ENCODE results near the gene BNIP2.
"Not testable (repeated sequence)": the region's sequence is repeated elsewhere in the genome, so short reads cannot be mapped to it uniquely, and the experiment has no call there.

BNIP2 gene

DNA sequence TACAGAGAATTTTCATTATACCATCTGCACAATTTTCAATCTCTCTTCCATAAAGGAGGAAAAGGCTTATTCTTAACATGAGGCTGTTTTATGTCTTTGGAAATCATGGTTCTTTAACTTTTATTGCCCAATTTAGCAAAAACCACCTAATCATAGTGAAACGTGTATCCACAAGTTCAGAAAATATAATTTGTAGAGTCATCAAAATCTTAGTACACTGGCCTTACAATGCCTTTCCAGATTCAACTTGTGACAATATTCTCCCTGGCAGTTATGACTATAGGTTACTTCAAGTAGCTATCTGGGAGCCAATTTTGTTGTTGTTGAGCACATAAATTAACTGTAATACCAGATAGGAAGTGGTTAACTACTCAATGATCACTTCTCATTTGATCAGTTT, 10.9 kb downstream of the BNIP2 start:
- no peak overlapping the region for H3K4me3 Mint-ChIP-seq
- peaks cover 58% of the 10 kb centered on the region for H3K36me3 Mint-ChIP-seq (ENCODE audit: low read depth)
- no peak for DNase-seq (ENCODE audit: low spot score)
- H3K27me3 Mint-ChIP-seq (ENCODE audit: low read depth), result no peaks in the 10 kb centered on the region
- H3K27ac Mint-ChIP-seq, result peak overlapping the region; percentile 31
- peaks cover 15% of the 10 kb centered on the region for H3K4me1 Mint-ChIP-seq (ENCODE audit: low read depth)
- no peaks in the 10 kb centered on the region for H3K9me3 Mint-ChIP-seq

GRCh38 chr15:59676565-59676964, 12.6 kb downstream of the BNIP2 start:
- Mint-ChIP-seq H3K27me3 (ENCODE audit: low read depth) (no peaks in the 10 kb centered on the region), H3K27ac (no peak overlapping the region), H3K4me3 (no peak overlapping the region), H3K9me3 (no peaks in the 10 kb centered on the region), H3K4me1 (ENCODE audit: low read depth) (peaks cover 11% of the 10 kb centered on the region), H3K36me3 (ENCODE audit: low read depth) (peaks cover 61% of the 10 kb centered on the region)
- no peak for DNase-seq (ENCODE audit: low spot score)

GRCh38 chr15:59674361-59674877, 14.7 kb downstream of the BNIP2 start:
- Mint-ChIP-seq H3K27ac (no peak overlapping the region), H3K36me3 (ENCODE audit: low read depth) (peaks cover 66% of the 10 kb centered on the region), H3K9me3 (no peaks in the 10 kb centered on the region), H3K27me3 (ENCODE audit: low read depth) (no peaks in the 10 kb centered on the region), H3K4me3 (no peak overlapping the region), H3K4me1 (ENCODE audit: low read depth) (peaks cover 10% of the 10 kb centered on the region)
- no peak for DNase-seq (ENCODE audit: low spot score)

GRCh38 chr15:59668556-59668955, 20.6 kb downstream of the BNIP2 start:
- peaks cover 42% of the 10 kb centered on the region for H3K36me3 Mint-ChIP-seq (ENCODE audit: low read depth)
- no peaks in the 10 kb centered on the region for H3K4me1 Mint-ChIP-seq (ENCODE audit: low read depth)

DNA sequence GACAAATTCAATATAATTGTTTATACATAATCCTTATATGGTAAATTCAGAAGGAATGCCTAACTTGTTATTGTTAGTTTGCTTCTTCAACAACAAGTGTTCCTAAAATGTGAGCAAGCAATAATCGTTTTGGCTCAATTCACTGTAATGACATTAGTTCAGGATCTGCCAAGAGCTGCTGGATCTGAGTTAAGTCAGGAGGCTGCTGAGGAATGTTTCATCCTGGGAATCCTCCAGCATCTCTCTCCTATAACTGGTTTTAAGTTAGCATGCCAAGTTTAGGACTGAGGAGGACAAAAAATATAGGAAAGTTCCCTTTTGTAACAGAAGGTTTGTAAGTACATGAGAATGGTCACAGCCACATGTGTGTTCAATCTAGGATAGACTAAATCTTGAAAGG, 26.9 kb downstream of the BNIP2 start:
- no peak overlapping the region for H3K4me3 Mint-ChIP-seq
- no peak for DNase-seq (ENCODE audit: low spot score)
- H3K9me3 Mint-ChIP-seq, result no peaks in the 10 kb centered on the region
- H3K27me3 Mint-ChIP-seq (ENCODE audit: low read depth), result no peaks in the 10 kb centered on the region
- H3K36me3 Mint-ChIP-seq (ENCODE audit: low read depth), result peaks cover 49% of the 10 kb centered on the region
- H3K4me1 Mint-ChIP-seq (ENCODE audit: low read depth), result peaks cover 3% of the 10 kb centered on the region
- H3K27ac Mint-ChIP-seq, result no peak overlapping the region

More at GRCh38 chr15:59668556-59668955, 20.6 kb downstream of the BNIP2 start:
- no peak for DNase-seq (ENCODE audit: low spot score)
- H3K27ac Mint-ChIP-seq, result no peak overlapping the region
- no peak overlapping the region for H3K4me3 Mint-ChIP-seq
- H3K9me3 Mint-ChIP-seq, result no peaks in the 10 kb centered on the region
- H3K27me3 Mint-ChIP-seq (ENCODE audit: low read depth), result no peaks in the 10 kb centered on the region

- no peaks in the 10 kb centered on the region for H3K27me3 Mint-ChIP-seq (ENCODE audit: low read depth)
- peaks cover 46% of the 10 kb centered on the region for H3K36me3 Mint-ChIP-seq (ENCODE audit: low read depth)
- no peak for DNase-seq (ENCODE audit: low spot score)
- peaks cover 6% of the 10 kb centered on the region for H3K4me1 Mint-ChIP-seq (ENCODE audit: low read depth)
- no peaks in the 10 kb centered on the region for H3K9me3 Mint-ChIP-seq
- no peak overlapping the region for H3K27ac Mint-ChIP-seq
- H3K4me3 Mint-ChIP-seq, result no peak overlapping the region
Measured at GRCh38 chr15:59659366-59659765, 29.8 kb downstream of the BNIP2 start.

DNA sequence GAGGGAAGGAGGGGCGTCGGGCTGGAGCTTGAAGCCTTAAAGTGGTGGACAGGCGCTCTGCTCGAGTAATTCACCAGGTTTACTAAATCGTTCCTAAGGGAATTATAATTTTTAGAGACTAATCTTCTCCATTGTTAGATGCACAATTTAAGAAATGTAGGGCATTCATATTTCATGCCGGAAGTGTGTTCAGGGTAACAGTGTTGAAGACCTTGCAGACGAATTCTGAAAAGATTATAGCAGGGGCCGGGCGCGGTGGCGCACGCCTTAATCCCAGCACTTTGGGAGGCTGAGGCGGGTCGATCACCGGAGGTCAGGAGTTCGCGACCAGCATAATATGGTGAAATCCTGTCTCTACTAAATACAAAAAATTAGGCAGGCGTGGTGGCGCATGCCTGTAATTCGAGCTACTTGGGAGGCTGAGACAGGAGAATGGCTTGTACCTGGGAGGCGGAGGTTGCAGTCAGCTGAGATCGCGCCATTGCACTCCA, 31.4 kb downstream of the BNIP2 start:
- Mint-ChIP-seq H3K36me3 (ENCODE audit: low read depth) (peaks cover 35% of the 10 kb centered on the region), H3K4me1 (ENCODE audit: low read depth) (peaks cover 8% of the 10 kb centered on the region), H3K27ac (peak overlapping the region; percentile 89), H3K9me3 (peaks cover 3% of the 10 kb centered on the region), H3K4me3 (no peak overlapping the region), H3K27me3 (ENCODE audit: low read depth) (no peaks in the 10 kb centered on the region)
- peak; percentile 7 for DNase-seq (ENCODE audit: low spot score)

DNA sequence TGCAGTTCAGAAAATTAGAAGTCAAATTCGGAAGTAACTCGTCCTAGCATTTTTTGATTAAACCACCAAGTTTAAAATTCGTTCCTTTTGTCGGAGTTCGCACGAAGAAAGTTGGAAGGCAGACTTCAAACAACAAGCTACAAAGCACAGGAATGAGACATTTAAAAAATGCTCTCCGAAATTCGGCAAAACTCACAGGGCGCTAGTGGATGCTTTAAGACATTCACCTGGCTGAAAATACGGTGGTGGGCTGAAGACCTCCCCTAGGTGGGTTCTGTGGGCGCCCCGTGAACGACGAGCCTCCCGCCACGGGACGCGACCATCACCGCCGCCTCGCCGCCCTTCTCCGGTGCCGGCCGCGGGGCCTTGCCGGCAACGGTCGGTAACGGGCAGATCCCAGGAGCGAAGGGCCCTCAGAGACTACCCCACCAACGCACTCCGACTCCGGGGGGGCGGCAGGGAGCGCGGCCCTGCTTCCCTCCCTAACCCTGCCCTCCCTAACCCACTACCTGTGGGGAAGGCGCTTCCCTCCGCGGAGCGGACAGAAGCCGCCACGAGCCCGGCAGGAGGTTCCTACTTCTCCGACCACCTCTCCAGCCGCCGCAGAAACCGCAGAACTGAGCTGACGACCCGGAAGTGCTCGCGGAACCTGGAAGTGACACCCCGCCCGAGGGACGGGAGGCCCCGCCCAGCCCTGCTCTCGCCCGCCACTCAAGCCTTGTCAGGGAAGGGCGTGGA, 32.1 kb downstream of the BNIP2 start, which contains the start of gene GTF2A2:
Gene GTF2A2, minus strand, starts transcription at position 619 of the 738 bp plus-strand sequence. CDS start 5,238 bp downstream, outside the sequence.
- H3K4me1 Mint-ChIP-seq (ENCODE audit: low read depth), result peaks cover 8% of the 10 kb centered on the region
- peak; percentile 95 for DNase-seq (ENCODE audit: low spot score)
- H3K27ac Mint-ChIP-seq, result peak within 1 kb of the TSS; percentile 89
- H3K4me3 Mint-ChIP-seq, result no peak within 1 kb of the TSS
- H3K36me3 Mint-ChIP-seq (ENCODE audit: low read depth), result peaks cover 31% of the 10 kb centered on the region
- no peaks in the 10 kb centered on the region for H3K27me3 Mint-ChIP-seq (ENCODE audit: low read depth)
- H3K9me3 Mint-ChIP-seq, result peaks cover 6% of the 10 kb centered on the region

GRCh38 chr15:59654046-59654445, 35.1 kb downstream of the BNIP2 start:
- no peaks in the 10 kb centered on the region for H3K27me3 Mint-ChIP-seq (ENCODE audit: low read depth)
- H3K4me3 Mint-ChIP-seq, result no peak overlapping the region
- peaks cover 16% of the 10 kb centered on the region for H3K4me1 Mint-ChIP-seq (ENCODE audit: low read depth)
- DNase-seq (ENCODE audit: low spot score), result no peak
- H3K27ac Mint-ChIP-seq, result no peak overlapping the region
- H3K36me3 Mint-ChIP-seq (ENCODE audit: low read depth), result peaks cover 27% of the 10 kb centered on the region
- H3K9me3 Mint-ChIP-seq, result peaks cover 6% of the 10 kb centered on the region

- DNase-seq (ENCODE audit: low spot score), result no peak
- Mint-ChIP-seq H3K4me1 (ENCODE audit: low read depth) (peaks cover 13% of the 10 kb centered on the region), H3K27me3 (ENCODE audit: low read depth) (no peaks in the 10 kb centered on the region), H3K9me3 (peaks cover 6% of the 10 kb centered on the region), H3K27ac (no peak overlapping the region), H3K36me3 (ENCODE audit: low read depth) (peaks cover 35% of the 10 kb centered on the region), H3K4me3 (no peak overlapping the region)
Measured at GRCh38 chr15:59649603-59650002, 39.5 kb downstream of the BNIP2 start.

GRCh38 chr15:59647085-59647484, 42.0 kb downstream of the BNIP2 start:
- Mint-ChIP-seq H3K4me1 (ENCODE audit: low read depth) (peaks cover 11% of the 10 kb centered on the region), H3K27ac (no peak overlapping the region), H3K4me3 (no peak overlapping the region), H3K27me3 (ENCODE audit: low read depth) (no peaks in the 10 kb centered on the region), H3K9me3 (no peaks in the 10 kb centered on the region), H3K36me3 (ENCODE audit: low read depth) (peaks cover 40% of the 10 kb centered on the region)
- DNase-seq (ENCODE audit: low spot score), result no peak

DNA sequence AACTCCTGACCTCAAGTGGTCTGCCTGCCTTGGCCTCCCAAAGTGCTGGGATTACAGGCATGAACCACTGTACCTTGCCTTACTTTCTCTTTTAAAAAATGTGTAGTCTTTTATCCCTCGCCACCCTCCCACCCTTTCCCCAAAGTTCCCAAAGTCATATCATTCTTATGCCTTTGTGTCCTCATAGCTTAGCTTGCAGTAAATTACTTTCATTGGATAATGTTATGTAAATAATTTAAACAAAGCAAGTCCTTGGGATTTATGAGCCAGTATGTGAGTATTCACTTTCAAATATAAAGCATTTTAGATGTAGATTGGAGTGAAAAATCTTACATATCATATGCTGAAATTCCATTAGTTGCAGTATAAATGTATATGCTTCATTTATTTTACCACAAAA, 42.8 kb downstream of the BNIP2 start:
- no peaks in the 10 kb centered on the region for H3K9me3 Mint-ChIP-seq
- H3K4me1 Mint-ChIP-seq (ENCODE audit: low read depth), result peaks cover 11% of the 10 kb centered on the region
- no peak overlapping the region for H3K4me3 Mint-ChIP-seq
- no peak overlapping the region for H3K27ac Mint-ChIP-seq
- H3K36me3 Mint-ChIP-seq (ENCODE audit: low read depth), result peaks cover 40% of the 10 kb centered on the region
- no peak for DNase-seq (ENCODE audit: low spot score)
- no peaks in the 10 kb centered on the region for H3K27me3 Mint-ChIP-seq (ENCODE audit: low read depth)

DNA sequence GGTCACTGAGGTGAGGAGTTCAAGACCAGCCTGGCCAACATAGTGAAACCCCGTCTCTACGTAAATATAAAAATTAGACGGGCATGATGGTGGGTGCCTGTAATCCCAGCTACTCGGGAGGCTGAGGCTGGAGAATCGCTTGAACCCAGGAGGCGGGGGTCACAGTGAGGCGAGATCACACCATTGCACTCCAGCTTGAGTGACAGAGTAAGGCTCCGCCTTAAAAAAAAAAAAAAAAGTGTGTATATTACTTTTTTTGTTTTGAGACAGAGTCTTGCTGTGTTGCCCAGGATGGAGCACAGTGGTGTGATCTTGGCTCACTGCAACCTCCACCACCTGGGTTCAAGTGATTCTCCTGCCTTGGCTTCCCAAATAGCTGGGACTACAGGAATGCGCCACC, 43.3 kb downstream of the BNIP2 start:
- not testable (repeated sequence) for H3K4me3 Mint-ChIP-seq; H3K27ac Mint-ChIP-seq; H3K27me3 Mint-ChIP-seq (ENCODE audit: low read depth); DNase-seq (ENCODE audit: low spot score); H3K4me1 Mint-ChIP-seq (ENCODE audit: low read depth); H3K9me3 Mint-ChIP-seq
- peaks cover 42% of the 10 kb centered on the region for H3K36me3 Mint-ChIP-seq (ENCODE audit: low read depth)

- H3K27ac Mint-ChIP-seq, result no peak overlapping the region
- no peak for DNase-seq (ENCODE audit: low spot score)
- H3K4me3 Mint-ChIP-seq, result no peak overlapping the region
- H3K36me3 Mint-ChIP-seq (ENCODE audit: low read depth), result peaks cover 38% of the 10 kb centered on the region
- no peaks in the 10 kb centered on the region for H3K9me3 Mint-ChIP-seq
- no peaks in the 10 kb centered on the region for H3K27me3 Mint-ChIP-seq (ENCODE audit: low read depth)
- peaks cover 4% of the 10 kb centered on the region for H3K4me1 Mint-ChIP-seq (ENCODE audit: low read depth)
Measured at GRCh38 chr15:59644756-59645155, 44.4 kb downstream of the BNIP2 start.
